ENCODE results near the gene PPP1R13L. TPM values are rescaled to one million over a fixed set of nuclear protein-coding genes. Genes with fewer than 3 reads are reported as not detected.

The PPP1R13L gene
- total and polyA plus RNA-seq, 8 donors: 12.9 to 51.4 (median 17.0) TPM

DNA sequence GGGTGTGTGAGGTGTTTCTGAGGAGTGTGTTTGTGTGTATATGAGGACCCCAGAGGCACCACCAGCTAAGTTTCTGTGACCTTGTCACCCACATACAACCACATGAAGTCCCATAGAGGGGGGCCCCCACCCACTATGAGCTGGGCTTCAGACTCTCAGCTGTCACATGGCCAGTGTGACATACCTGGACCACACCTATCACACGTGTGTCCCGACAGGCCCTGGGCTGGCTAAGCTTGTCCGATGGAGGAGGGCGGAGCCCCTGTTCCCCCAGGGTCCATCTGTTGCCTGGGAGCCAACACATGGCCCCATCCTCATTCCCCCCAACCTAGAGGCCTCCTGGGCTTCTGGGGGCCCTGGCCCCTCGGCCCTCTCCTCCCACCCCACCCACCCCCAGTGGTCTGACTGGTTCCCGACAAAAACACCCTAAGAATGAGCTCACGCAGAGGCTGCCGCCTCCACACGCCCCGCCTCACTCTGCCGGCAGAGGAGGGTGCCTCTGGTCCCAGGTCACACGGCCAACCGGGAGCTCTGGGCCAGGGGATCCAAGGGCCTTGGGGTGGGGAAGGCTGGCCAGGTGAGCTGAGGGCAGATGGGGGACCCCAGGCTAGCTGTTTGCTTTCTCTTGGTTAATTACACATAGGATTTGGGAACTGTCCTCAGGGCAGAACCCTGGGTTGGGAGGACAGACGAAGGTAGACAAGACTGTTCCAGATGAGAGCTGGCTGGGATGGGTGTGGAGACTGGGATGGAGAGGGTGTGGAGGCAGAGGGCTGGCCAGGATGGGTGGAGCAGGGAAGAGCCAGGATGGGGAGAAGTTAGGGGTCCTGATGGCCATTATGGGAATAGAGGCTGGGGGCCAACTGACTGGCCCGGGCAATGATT lies 60.0 kb downstream of the PPP1R13L start:
- Histone ChIP-seq H3K4me1 (peaks cover 0 to 7% of the 10 kb centered on the region in 2 donors), H3K4me3 (no peak overlapping the region), H3K27me3 (peaks cover 6 to 75% of the 10 kb centered on the region in 2 donors), H3K9me3 (no peaks in the 10 kb centered on the region), H3K36me3 (no peaks in the 10 kb centered on the region), H3K27ac (no peak overlapping the region)
- ATAC-seq: no peak
- TF ChIP-seq CTCF (IDR thresholded peaks at IDR 0.05): no peak
- DNase-seq: peak in 1 of 4 donors; percentile 33
- intact Hi-C loops (cut with DNase I): no loop called here

- no peak for DNase-seq
- no peak overlapping the region for H3K27ac ChIP-seq
- no peak for ATAC-seq
- peaks cover 6 to 81% of the 10 kb centered on the region in 2 donors for H3K27me3 ChIP-seq
- peaks cover 5 to 7% of the 10 kb centered on the region in 2 donors for H3K4me1 ChIP-seq
- intact Hi-C loops (cut with DNase I): no loop called here
- no peak for TF ChIP-seq CTCF (IDR thresholded peaks at IDR 0.05)
- H3K4me3 ChIP-seq: no peak overlapping the region
- no peaks in the 10 kb centered on the region for H3K36me3 ChIP-seq
- no peaks in the 10 kb centered on the region for H3K9me3 ChIP-seq
Measured at GRCh38 chr19:45342911-45343310, 62.0 kb downstream of the PPP1R13L start.

DNA sequence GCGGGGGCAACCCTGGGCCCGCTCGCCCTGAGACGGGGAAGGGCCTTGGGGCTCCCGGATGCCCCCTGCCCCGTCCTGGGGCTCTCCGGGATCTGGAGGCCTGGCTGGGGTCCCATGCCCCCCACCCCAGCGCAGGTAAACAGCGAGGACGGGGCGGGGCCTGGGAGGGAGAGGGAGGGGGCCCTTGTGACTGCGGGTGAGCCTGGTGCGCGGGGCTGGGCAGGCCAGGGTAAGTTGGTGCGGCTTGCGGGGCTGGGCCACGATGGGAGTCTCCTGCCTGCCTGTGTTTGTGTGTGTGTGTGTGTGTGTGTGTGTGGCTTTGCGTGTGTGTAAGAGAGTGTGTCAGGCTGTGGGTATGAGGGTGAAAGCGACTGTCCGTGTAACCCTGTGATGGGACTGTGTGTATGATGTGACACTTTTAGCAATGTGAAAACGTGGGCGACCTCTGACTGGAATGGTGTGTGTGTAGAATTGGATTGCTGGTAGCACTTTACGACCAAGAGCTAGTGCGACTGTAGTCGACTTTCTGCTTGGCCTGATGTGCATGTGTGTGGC lies 63.9 kb downstream of the PPP1R13L start:
- Histone ChIP-seq H3K36me3 (no peaks in the 10 kb centered on the region), H3K27me3 (peaks cover 6 to 61% of the 10 kb centered on the region in 2 donors), H3K27ac (no peak overlapping the region), H3K4me1 (peaks cover 5 to 7% of the 10 kb centered on the region in 2 donors), H3K9me3 (no peaks in the 10 kb centered on the region), H3K4me3 (peak overlapping the region; percentile 22 to 34)
- ATAC-seq: peak; percentile 52
- TF ChIP-seq CTCF (IDR thresholded peaks at IDR 0.05): no peak
- no peak for DNase-seq
- intact Hi-C loops (cut with DNase I): no loop called here

- Histone ChIP-seq H3K9me3 (no peaks in the 10 kb centered on the region), H3K4me1 (peaks cover 5 to 7% of the 10 kb centered on the region in 2 donors), H3K36me3 (no peaks in the 10 kb centered on the region), H3K27me3 (peaks cover 6 to 55% of the 10 kb centered on the region in 2 donors), H3K27ac (no peak within 1 kb of the TSS), H3K4me3 (peak within 1 kb of the TSS; percentile 22 to 34)
- no peak for TF ChIP-seq CTCF (IDR thresholded peaks at IDR 0.05)
- intact Hi-C loops (cut with DNase I): no loop called here
- ATAC-seq (peak; percentile 90), DNase-seq (peak in 2 of 4 donors; percentile 31 to 84)
Measured at GRCh38 chr19:45340232-45340898, 64.5 kb downstream of the PPP1R13L start, which contains the start of gene KLC3. KLC3 (plus strand) TSS chr19:45340750; CDS start chr19:45345542, 4,792 bp downstream.

- peaks cover 5 to 7% of the 10 kb centered on the region in 2 donors for H3K4me1 ChIP-seq
- intact Hi-C loops (cut with DNase I): no loop called here
- no peak for TF ChIP-seq CTCF (IDR thresholded peaks at IDR 0.05)
- peaks cover 6 to 48% of the 10 kb centered on the region in 2 donors for H3K27me3 ChIP-seq
- no peak for ATAC-seq
- no peaks in the 10 kb centered on the region for H3K36me3 ChIP-seq
- DNase-seq: no peak
- no peak overlapping the region for H3K27ac ChIP-seq
- no peak overlapping the region for H3K4me3 ChIP-seq
- no peaks in the 10 kb centered on the region for H3K9me3 ChIP-seq
Measured at GRCh38 chr19:45339629-45340028, 65.2 kb downstream of the PPP1R13L start.
